Mesendoderm (in vitro differentiated cells): ENCODE results near the gene RPP40. TPM values are rescaled to one million over a fixed set of nuclear protein-coding genes. Genes with fewer than 3 reads are reported as not detected.

ENCODE experiments used
- DNase-seq: peaks from one replicate; pipeline ENCODE4 v3.0.0; 2013
- H2AK5ac ChIP-seq: 2 replicates; pipeline ENCODE4 v1.6.1; 2013; ENCODE audit warnings: low read length, inconsistent platforms
- H2BK120ac ChIP-seq: 2 replicates; pipeline ENCODE4 v1.6.1; 2013; ENCODE audit warnings: low read depth, mild to moderate bottlenecking, low read length, moderate library complexity, mixed read lengths
- H2BK15ac ChIP-seq: replicated peaks from 2 replicates; pipeline ENCODE4 v1.6.1; 2013; ENCODE audit warnings: low read depth, mild to moderate bottlenecking, moderate library complexity
- H2BK5ac ChIP-seq: 2 replicates; pipeline ENCODE4 v1.6.1; 2013; ENCODE audit warnings: low read length, inconsistent platforms
- H3K18ac ChIP-seq: 2 replicates; pipeline ENCODE4 v1.6.1; 2013; ENCODE audit warnings: mild to moderate bottlenecking, low read length, mixed read lengths
- H3K23ac ChIP-seq: one replicate; pipeline ENCODE4 v1.6.1; 2013; ENCODE audit warnings: low read length
- H3K27ac ChIP-seq: 2 replicates; pipeline ENCODE4 v1.5.1; 2013; ENCODE audit warnings: low read depth, mild to moderate bottlenecking, inconsistent platforms, low read length, moderate library complexity
- H3K27me3 ChIP-seq: 2 replicates; pipeline ENCODE4 v1.6.1; 2013; ENCODE audit warnings: low read length, control low read depth, mild to moderate bottlenecking, inconsistent platforms; ENCODE audit not compliant: insufficient read depth, poor library complexity
- H3K36me3 ChIP-seq: 2 replicates; pipeline ENCODE4 v1.6.1; 2013; ENCODE audit warnings: low read length, inconsistent platforms; ENCODE audit not compliant: control insufficient read depth, insufficient read depth
- H3K4ac ChIP-seq: one replicate; pipeline ENCODE4 v1.6.1; 2013; ENCODE audit warnings: low read depth, mild to moderate bottlenecking, low read length, moderate library complexity
- H3K4me1 ChIP-seq: 2 replicates; pipeline ENCODE4 v1.6.1; 2013; ENCODE audit warnings: low read depth, low read length, inconsistent platforms; ENCODE audit not compliant: control insufficient read depth
- H3K4me2 ChIP-seq: 2 replicates; pipeline ENCODE4 v1.6.1; 2013; ENCODE audit warnings: low read length
- H3K4me3 ChIP-seq: 2 replicates; pipeline ENCODE4 v1.5.1; 2013; ENCODE audit warnings: mild to moderate bottlenecking, low read length
- H3K56ac ChIP-seq: one replicate; pipeline ENCODE4 v1.6.1; 2013; ENCODE audit warnings: low read length
- H3K79me1 ChIP-seq: 2 replicates; pipeline ENCODE4 v1.6.1; 2013; ENCODE audit warnings: low read length, inconsistent platforms
- H3K79me2 ChIP-seq: 2 replicates; pipeline ENCODE4 v1.6.1; 2013; ENCODE audit warnings: mild to moderate bottlenecking, low read length; ENCODE audit not compliant: control insufficient read depth, insufficient read depth
- H3K9ac ChIP-seq: 2 replicates; pipeline ENCODE4 v1.6.1; 2013; ENCODE audit warnings: low read length, inconsistent platforms
- H4K5ac ChIP-seq: one replicate; pipeline ENCODE4 v1.6.1; 2013; ENCODE audit warnings: low read length
- H4K8ac ChIP-seq: one replicate; pipeline ENCODE4 v1.6.1; 2013; ENCODE audit warnings: low read depth, mild to moderate bottlenecking, control low read depth, low read length, moderate library complexity
- WGBS: extraction: QIAGEN DNeasy Blood & Tissue Kit; methylation state at CpG from one replicate; pipeline ENCODE4 v1.1.7; 2013; ENCODE audit warnings: low lambda C conversion rate, missing lambda C conversion rate; ENCODE audit not compliant: insufficient coverage; ENCODE audit errors: extremely low coverage; 5-methylcytosine and 5-hydroxymethylcytosine counted together
- polyA plus RNA-seq, 2 experiments: library from polyadenylated mRNA; stranded (reverse); fragments of 200-250 nt; gene quantifications; one replicate each; pipeline ENCODE4 v1.2.3, GENCODE V29; 2013

The RPP40 gene
- polyA plus RNA-seq (2013, experiment 1 of 2), result 20.2 TPM
- polyA plus RNA-seq (2013, experiment 2 of 2), result 18.5 TPM

- peak within 1 kb of the TSS; percentile 88 for H3K4me3 ChIP-seq
- H2BK5ac ChIP-seq, result no peak within 1 kb of the TSS
- H3K27me3 ChIP-seq, result no peaks in the 10 kb centered on the region
- H3K23ac ChIP-seq, result no peak within 1 kb of the TSS
- H3K4me1 ChIP-seq, result no peaks in the 10 kb centered on the region
- H3K79me1 ChIP-seq, result no peaks in the 10 kb centered on the region
- H4K5ac ChIP-seq, result no peak within 1 kb of the TSS
- no peak within 1 kb of the TSS for H3K4ac ChIP-seq
- H3K27ac ChIP-seq, result peak within 1 kb of the TSS; percentile 23
- no peak within 1 kb of the TSS for H2BK120ac ChIP-seq
- WGBS, result no CpG with 5 or more reads among the region's 64 CpGs
- peak within 1 kb of the TSS; percentile 70 for H3K4me2 ChIP-seq
- no peak within 1 kb of the TSS for H2BK15ac ChIP-seq
- peak; percentile 99 for DNase-seq
- H3K9ac ChIP-seq, result peak within 1 kb of the TSS; percentile 75
- no peaks in the 10 kb centered on the region for H3K79me2 ChIP-seq
- H3K36me3 ChIP-seq, result no peaks in the 10 kb centered on the region
- H4K8ac ChIP-seq, result no peak within 1 kb of the TSS
- H3K56ac ChIP-seq, result peak within 1 kb of the TSS; percentile 88
- no peak within 1 kb of the TSS for H2AK5ac ChIP-seq
- peak within 1 kb of the TSS; percentile 87 for H3K18ac ChIP-seq
Observed at GRCh38 chr6:5003604-5004372, at the start of gene RPP40. TSS of gene RPP40 (minus strand) at chr6:5004037. CDS start at chr6:5004002, 35 bp downstream.

- no peak for DNase-seq
Observed at GRCh38 chr6:5053038-5053437, 49.2 kb upstream of the RPP40 start.

GRCh38 chr6:5051394-5051793 is 47.6 kb upstream of the RPP40 start:
- DNase-seq, result no peak
- Histone ChIP-seq H3K4ac (no peak overlapping the region), H3K56ac (no peak overlapping the region), H2BK15ac (no peak overlapping the region), H3K4me3 (no peak overlapping the region), H3K18ac (no peak overlapping the region), H4K8ac (no peak overlapping the region), H3K79me1 (no peaks in the 10 kb centered on the region), H2AK5ac (no peak overlapping the region), H3K79me2 (no peaks in the 10 kb centered on the region), H3K4me2 (no peak overlapping the region), H3K27ac (no peak overlapping the region), H3K23ac (no peak overlapping the region), H3K4me1 (no peaks in the 10 kb centered on the region), H3K36me3 (no peaks in the 10 kb centered on the region), H2BK120ac (no peak overlapping the region), H4K5ac (no peak overlapping the region), H3K27me3 (no peaks in the 10 kb centered on the region), H3K9ac (no peak overlapping the region), H2BK5ac (no peak overlapping the region)
- WGBS, result no CpG with 5 or more reads among the region's 1 CpG

More at GRCh38 chr6:5053038-5053437, 49.2 kb upstream of the RPP40 start:
- no peak overlapping the region for H3K23ac ChIP-seq
- H3K27me3 ChIP-seq, result no peaks in the 10 kb centered on the region
- no peak overlapping the region for H4K8ac ChIP-seq
- no peak overlapping the region for H4K5ac ChIP-seq
- H3K9ac ChIP-seq, result no peak overlapping the region
- H2AK5ac ChIP-seq, result no peak overlapping the region
- no peak overlapping the region for H2BK120ac ChIP-seq
- H2BK5ac ChIP-seq, result no peak overlapping the region
- H3K79me2 ChIP-seq, result no peaks in the 10 kb centered on the region
- no peak overlapping the region for H3K27ac ChIP-seq
- H2BK15ac ChIP-seq, result no peak overlapping the region
- H3K36me3 ChIP-seq, result no peaks in the 10 kb centered on the region
- no peak overlapping the region for H3K4me3 ChIP-seq
- no peak overlapping the region for H3K4ac ChIP-seq
- H3K4me1 ChIP-seq, result no peaks in the 10 kb centered on the region
- no peak overlapping the region for H3K18ac ChIP-seq
- no peak overlapping the region for H3K56ac ChIP-seq
- H3K79me1 ChIP-seq, result no peaks in the 10 kb centered on the region
- no peak overlapping the region for H3K4me2 ChIP-seq

- Histone ChIP-seq H4K8ac (no peak overlapping the region), H2BK15ac (no peak overlapping the region), H3K9ac (no peak overlapping the region), H3K23ac (no peak overlapping the region), H4K5ac (no peak overlapping the region), H3K79me1 (no peaks in the 10 kb centered on the region), H3K79me2 (no peaks in the 10 kb centered on the region), H3K56ac (no peak overlapping the region), H2BK120ac (no peak overlapping the region), H3K18ac (no peak overlapping the region), H3K4me2 (no peak overlapping the region), H2AK5ac (no peak overlapping the region), H3K4ac (no peak overlapping the region), H3K4me1 (no peaks in the 10 kb centered on the region), H3K27ac (no peak overlapping the region), H3K36me3 (no peaks in the 10 kb centered on the region), H3K4me3 (no peak overlapping the region), H2BK5ac (no peak overlapping the region), H3K27me3 (no peaks in the 10 kb centered on the region)
- no CpG with 5 or more reads among the region's 2 CpGs for WGBS
- no peak for DNase-seq
Observed at GRCh38 chr6:5050009-5050408, 46.2 kb upstream of the RPP40 start.

GRCh38 chr6:5046430-5046829 is 42.6 kb upstream of the RPP40 start:
- H4K5ac ChIP-seq, result no peak overlapping the region
- no peak overlapping the region for H4K8ac ChIP-seq
- no peak overlapping the region for H3K18ac ChIP-seq
- no peak overlapping the region for H2BK15ac ChIP-seq
- H2AK5ac ChIP-seq, result no peak overlapping the region
- H3K23ac ChIP-seq, result no peak overlapping the region
- H3K4me1 ChIP-seq, result no peaks in the 10 kb centered on the region
- H3K36me3 ChIP-seq, result no peaks in the 10 kb centered on the region
- H3K4ac ChIP-seq, result no peak overlapping the region
- H3K4me2 ChIP-seq, result no peak overlapping the region
- H3K56ac ChIP-seq, result no peak overlapping the region
- no peak overlapping the region for H2BK120ac ChIP-seq
- no peak overlapping the region for H3K27ac ChIP-seq
- no peaks in the 10 kb centered on the region for H3K79me1 ChIP-seq
- no peak overlapping the region for H2BK5ac ChIP-seq
- no peak for DNase-seq
- H3K4me3 ChIP-seq, result no peak overlapping the region
- no peaks in the 10 kb centered on the region for H3K79me2 ChIP-seq
- H3K27me3 ChIP-seq, result no peaks in the 10 kb centered on the region
- no peak overlapping the region for H3K9ac ChIP-seq
- no CpG with 5 or more reads among the region's 9 CpGs for WGBS

- H3K27ac ChIP-seq, result no peak overlapping the region
- no peak overlapping the region for H3K23ac ChIP-seq
- WGBS, result no CpG with 5 or more reads among the region's 8 CpGs
Observed at GRCh38 chr6:5045416-5045815, 41.6 kb upstream of the RPP40 start.

More at GRCh38 chr6:5045416-5045815, 41.6 kb upstream of the RPP40 start:
- no peak overlapping the region for H3K4me3 ChIP-seq
- H3K27me3 ChIP-seq, result no peaks in the 10 kb centered on the region
- no peak overlapping the region for H2BK15ac ChIP-seq
- no peak overlapping the region for H2BK120ac ChIP-seq
- no peak overlapping the region for H3K4me2 ChIP-seq
- no peak overlapping the region for H3K18ac ChIP-seq
- DNase-seq, result no peak
- H4K5ac ChIP-seq, result no peak overlapping the region
- no peak overlapping the region for H4K8ac ChIP-seq
- H2AK5ac ChIP-seq, result no peak overlapping the region
- no peaks in the 10 kb centered on the region for H3K79me2 ChIP-seq
- no peaks in the 10 kb centered on the region for H3K79me1 ChIP-seq
- H3K4me1 ChIP-seq, result no peaks in the 10 kb centered on the region
- no peak overlapping the region for H3K9ac ChIP-seq
- no peaks in the 10 kb centered on the region for H3K36me3 ChIP-seq
- H2BK5ac ChIP-seq, result no peak overlapping the region
- H3K56ac ChIP-seq, result no peak overlapping the region
- H3K4ac ChIP-seq, result no peak overlapping the region
